ENCODE results near the gene RUNDC3A. TPM values are rescaled to one million over a fixed set of nuclear protein-coding genes. Genes with fewer than 3 reads are reported as not detected.

RUNDC3A gene
- total RNA-seq, 2 donors from 2014 or later, result 1.7 to 4.5 TPM

GRCh38 chr17:44367231-44367979 lies 59.0 kb downstream of the RUNDC3A start:
- Histone ChIP-seq H3K36me3 (no peaks in the 10 kb centered on the region), H3K27me3 (no peaks in the 10 kb centered on the region), H3K27ac (no peak overlapping the region)

More at GRCh38 chr17:44367231-44367979, 59.0 kb downstream of the RUNDC3A start:
- no peak for TF ChIP-seq CTCF (IDR thresholded peaks at IDR 0.05)
- no peaks in the 10 kb centered on the region for H3K9me3 ChIP-seq
- no peak for DNase-seq (ENCODE audit: low spot score)
- H3K4me1 ChIP-seq, result peaks cover 0 to 16% of the 10 kb centered on the region in 2 donors
- no peak overlapping the region for H3K4me3 ChIP-seq

Other genes with a start within 250 kb of the RUNDC3A start
- 10 to 100 TPM; 36.8 to 41.3 TPM for gene LSM12, start 241.9 kb upstream of the RUNDC3A start, total RNA-seq
- gene G6PC3, start 237.9 kb upstream of the RUNDC3A start, total RNA-seq, result 10 to 100 TPM; 36.0 to 41.1 TPM
- 100 to 1,000 TPM in 1 of 2 donors, 10 to 100 TPM in 1; 80.0 to 138 TPM for gene HDAC5, start 185.0 kb upstream of the RUNDC3A start, total RNA-seq
- gene HROB, start 166.7 kb upstream of the RUNDC3A start, total RNA-seq, result under 1 TPM; 0.59 to 0.94 TPM
- gene ASB16, start 137.9 kb upstream of the RUNDC3A start, total RNA-seq, result 1 to 10 TPM; 8.3 TPM
- gene TMUB2, start 121.6 kb upstream of the RUNDC3A start, total RNA-seq, result 10 to 100 TPM; 26.4 to 26.6 TPM
- 10 to 100 TPM; 24.5 to 38.9 TPM for gene ATXN7L3, start 108.7 kb upstream of the RUNDC3A start, total RNA-seq
- gene UBTF, start 88.9 kb upstream of the RUNDC3A start, total RNA-seq, result 10 to 100 TPM; 39.3 to 42.3 TPM
- 1 to 10 TPM in 1 of 2 donors, under 1 TPM in 1; 0.47 to 1.1 TPM for gene SLC4A1, start 40.5 kb upstream of the RUNDC3A start, total RNA-seq
- gene SLC25A39, start 16.2 kb downstream of the RUNDC3A start, total RNA-seq, result 10 to 100 TPM; 60.4 to 83.3 TPM
- gene GRN, start 36.7 kb downstream of the RUNDC3A start, total RNA-seq, result 100 to 1,000 TPM; 258 to 290 TPM
- gene FAM171A2, start 55.3 kb downstream of the RUNDC3A start, total RNA-seq, result 1 to 10 TPM; 2.4 to 3.3 TPM
- 1 to 10 TPM; 1.0 to 2.6 TPM for gene ITGA2B, start 81.0 kb downstream of the RUNDC3A start, total RNA-seq
- gene GPATCH8, start 194.8 kb downstream of the RUNDC3A start, total RNA-seq, result 10 to 100 TPM; 21.3 to 26.4 TPM
- gene FZD2, start 248.9 kb downstream of the RUNDC3A start, total RNA-seq, result 1 to 10 TPM; 1.9 to 4.0 TPM